H1 (cell line): ENCODE data around the gene CD63.

Experiments
- EGR1 ChIP-seq: IDR thresholded peaks from 2 replicates; pipeline ENCODE4 v1.6.1; 2011; ENCODE audit warnings: low read depth, low read length, borderline replicate concordance
- EZH2 ChIP-seq: fragments of 200-600 bp; sonication (generic); IDR thresholded peaks from 2 replicates; pipeline ENCODE4 v1.7.1; 2012; ENCODE audit warnings: low read depth, mild to moderate bottlenecking, moderate library complexity, low read length, inconsistent platforms; ENCODE audit not compliant: severe bottlenecking
- GTF2F1 ChIP-seq: IDR thresholded peaks from 2 replicates; pipeline ENCODE4 v1.6.1; 2012; ENCODE audit warnings: low read depth, low read length, improper control_type of control experiment, borderline replicate concordance
- KDM1A ChIP-seq: fragments of 200-600, 300-600 bp; sonication (generic); IDR thresholded peaks from 2 replicates; pipeline ENCODE4 v1.7.1; 2016; ENCODE audit warnings: mild to moderate bottlenecking, low read length, borderline replicate concordance
- POLR2A ChIP-seq, 2 experiments: IDR thresholded peaks; 1 replicate in 1 of 2; 2 replicates in 1 of 2; pipeline ENCODE4 v1.6.1; 2011; ENCODE audit warnings: low read depth in 2 of 2, low read length in 2 of 2, mild to moderate bottlenecking in 2 of 2; ENCODE audit errors: control extremely low read depth in 1 of 2
- POLR2AphosphoS5 ChIP-seq: IDR thresholded peaks from 2 replicates; pipeline ENCODE4 v1.6.1; 2011; ENCODE audit warnings: low read depth, low read length
- RAD21 ChIP-seq, 2 experiments: IDR thresholded peaks in 1 of 2; conservative IDR thresholded peaks in 1 of 2; 2 replicates each; pipeline ENCODE4 v1.6.1; 2011; ENCODE audit warnings: low read depth in 2 of 2, low read length in 2 of 2, improper control_type of control experiment in 1 of 2, inconsistent platforms in 1 of 2, mild to moderate bottlenecking in 1 of 2, moderate library complexity in 1 of 2
- RFX5 ChIP-seq: IDR thresholded peaks from 2 replicates; pipeline ENCODE4 v1.6.1; 2011; ENCODE audit warnings: low read depth, low read length, improper control_type of control experiment, borderline replicate concordance
- SP1 ChIP-seq: IDR thresholded peaks from 2 replicates; pipeline ENCODE4 v1.6.1; 2011; ENCODE audit warnings: low read depth, low read length
- TF ChIP-seq, protein P1 (sequence below): IDR thresholded peaks from 2 replicates; pipeline ENCODE4 v1.6.1; 2012; ENCODE audit warnings: inconsistent platforms
- TF ChIP-seq, protein P2 (sequence below), 3 experiments: IDR thresholded peaks; 1 replicate in 2 of 3; 2 replicates in 1 of 3; pipeline versions ENCODE4 v1.5.1 to v1.6.1; 2011; ENCODE audit warnings: low read length in 3 of 3, mild to moderate bottlenecking in 3 of 3, inconsistent platforms in 2 of 3, low read depth in 1 of 3, moderate library complexity in 1 of 3; ENCODE audit not compliant: insufficient read depth in 1 of 3; ENCODE audit errors: control extremely low read depth in 1 of 3

DNA sequence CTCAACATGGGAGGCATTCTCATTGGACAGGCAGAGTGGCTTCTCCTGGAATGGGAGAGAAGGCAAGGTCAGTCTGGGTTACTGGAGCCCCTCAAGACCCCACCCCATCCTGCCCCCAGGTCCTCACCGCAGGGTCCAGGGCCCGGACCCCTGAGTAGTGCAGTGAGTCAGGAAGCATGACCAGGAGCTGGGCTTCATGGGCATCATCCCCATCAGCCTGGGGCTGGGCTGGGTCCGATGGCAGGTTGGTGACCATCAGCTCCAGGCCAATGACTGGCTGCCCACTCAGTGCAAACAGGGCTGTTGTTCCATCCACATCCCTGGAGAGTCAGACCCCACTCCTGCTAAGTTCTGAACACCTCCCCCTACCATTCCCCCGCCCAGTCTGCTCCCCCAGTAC is 34.2 kb downstream of the CD63 start:
- TF ChIP-seq EZH2, result no peak
- no peak for TF ChIP-seq SP1
- no peak for TF ChIP-seq RFX5
- no peak for TF ChIP-seq GTF2F1
- TF ChIP-seq POLR2A (IDR thresholded peaks at IDR 0.05; ENCODE audit: control extremely low read depth in 1 of 2, low read depth in 2 of 2, low read length in 2 of 2), result no peak
- no peak for TF ChIP-seq EGR1
- TF ChIP-seq, protein P1, sequence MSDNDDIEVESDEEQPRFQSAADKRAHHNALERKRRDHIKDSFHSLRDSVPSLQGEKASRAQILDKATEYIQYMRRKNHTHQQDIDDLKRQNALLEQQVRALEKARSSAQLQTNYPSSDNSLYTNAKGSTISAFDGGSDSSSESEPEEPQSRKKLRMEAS, result no peak
- no peak for TF ChIP-seq RAD21 (IDR thresholded peaks at IDR 0.05 in 1 of 2, conservative IDR thresholded peaks at IDR 0.05 in 1 of 2; ENCODE audit: low read depth in 2 of 2, low read length in 2 of 2)
- no peak for TF ChIP-seq KDM1A
- TF ChIP-seq POLR2AphosphoS5, result no peak
- TF ChIP-seq, protein P2, sequence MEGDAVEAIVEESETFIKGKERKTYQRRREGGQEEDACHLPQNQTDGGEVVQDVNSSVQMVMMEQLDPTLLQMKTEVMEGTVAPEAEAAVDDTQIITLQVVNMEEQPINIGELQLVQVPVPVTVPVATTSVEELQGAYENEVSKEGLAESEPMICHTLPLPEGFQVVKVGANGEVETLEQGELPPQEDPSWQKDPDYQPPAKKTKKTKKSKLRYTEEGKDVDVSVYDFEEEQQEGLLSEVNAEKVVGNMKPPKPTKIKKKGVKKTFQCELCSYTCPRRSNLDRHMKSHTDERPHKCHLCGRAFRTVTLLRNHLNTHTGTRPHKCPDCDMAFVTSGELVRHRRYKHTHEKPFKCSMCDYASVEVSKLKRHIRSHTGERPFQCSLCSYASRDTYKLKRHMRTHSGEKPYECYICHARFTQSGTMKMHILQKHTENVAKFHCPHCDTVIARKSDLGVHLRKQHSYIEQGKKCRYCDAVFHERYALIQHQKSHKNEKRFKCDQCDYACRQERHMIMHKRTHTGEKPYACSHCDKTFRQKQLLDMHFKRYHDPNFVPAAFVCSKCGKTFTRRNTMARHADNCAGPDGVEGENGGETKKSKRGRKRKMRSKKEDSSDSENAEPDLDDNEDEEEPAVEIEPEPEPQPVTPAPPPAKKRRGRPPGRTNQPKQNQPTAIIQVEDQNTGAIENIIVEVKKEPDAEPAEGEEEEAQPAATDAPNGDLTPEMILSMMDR (IDR thresholded peaks at IDR 0.05; ENCODE audit: control extremely low read depth in 1 of 3, insufficient read depth in 1 of 3, low read depth in 1 of 3, low read length in 3 of 3), result no peak
